HL-60 (cell line): ENCODE measurements around the gene ASGR1.

Experiments
- POLR2AphosphoS5 ChIP-seq: IDR thresholded peaks from 2 replicates; pipeline ENCODE4 v1.6.1; 2012; ENCODE audit warnings: low read depth
- TF ChIP-seq, protein P1 (sequence below): IDR thresholded peaks from one replicate; pipeline ENCODE4 v1.5.1; 2011; ENCODE audit warnings: low read length, control low read depth, inconsistent platforms; ENCODE audit not compliant: insufficient read depth
- TF ChIP-seq, protein P2 (sequence below): IDR thresholded peaks from 2 replicates; pipeline ENCODE4 v1.6.1; 2012; ENCODE audit warnings: low read depth; ENCODE audit not compliant: insufficient replicate concordance

DNA sequence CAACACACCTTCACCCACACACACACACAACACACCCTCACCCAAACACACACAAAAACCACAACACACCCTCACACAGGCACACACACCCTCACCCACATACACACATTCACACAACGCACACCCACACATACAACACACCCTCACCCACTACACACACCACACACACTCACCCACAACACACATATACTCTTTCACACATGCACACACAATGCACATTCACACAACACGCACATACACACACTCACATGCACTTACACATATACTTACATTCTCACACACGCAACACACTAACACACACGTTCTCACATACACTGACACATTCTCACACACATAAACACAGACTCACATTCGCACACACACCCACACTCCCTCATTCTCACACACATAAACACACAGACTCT lies 3.8 kb downstream of the ASGR1 start:
- TF ChIP-seq, protein P1, sequence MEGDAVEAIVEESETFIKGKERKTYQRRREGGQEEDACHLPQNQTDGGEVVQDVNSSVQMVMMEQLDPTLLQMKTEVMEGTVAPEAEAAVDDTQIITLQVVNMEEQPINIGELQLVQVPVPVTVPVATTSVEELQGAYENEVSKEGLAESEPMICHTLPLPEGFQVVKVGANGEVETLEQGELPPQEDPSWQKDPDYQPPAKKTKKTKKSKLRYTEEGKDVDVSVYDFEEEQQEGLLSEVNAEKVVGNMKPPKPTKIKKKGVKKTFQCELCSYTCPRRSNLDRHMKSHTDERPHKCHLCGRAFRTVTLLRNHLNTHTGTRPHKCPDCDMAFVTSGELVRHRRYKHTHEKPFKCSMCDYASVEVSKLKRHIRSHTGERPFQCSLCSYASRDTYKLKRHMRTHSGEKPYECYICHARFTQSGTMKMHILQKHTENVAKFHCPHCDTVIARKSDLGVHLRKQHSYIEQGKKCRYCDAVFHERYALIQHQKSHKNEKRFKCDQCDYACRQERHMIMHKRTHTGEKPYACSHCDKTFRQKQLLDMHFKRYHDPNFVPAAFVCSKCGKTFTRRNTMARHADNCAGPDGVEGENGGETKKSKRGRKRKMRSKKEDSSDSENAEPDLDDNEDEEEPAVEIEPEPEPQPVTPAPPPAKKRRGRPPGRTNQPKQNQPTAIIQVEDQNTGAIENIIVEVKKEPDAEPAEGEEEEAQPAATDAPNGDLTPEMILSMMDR, result no peak
- TF ChIP-seq, protein P2, sequence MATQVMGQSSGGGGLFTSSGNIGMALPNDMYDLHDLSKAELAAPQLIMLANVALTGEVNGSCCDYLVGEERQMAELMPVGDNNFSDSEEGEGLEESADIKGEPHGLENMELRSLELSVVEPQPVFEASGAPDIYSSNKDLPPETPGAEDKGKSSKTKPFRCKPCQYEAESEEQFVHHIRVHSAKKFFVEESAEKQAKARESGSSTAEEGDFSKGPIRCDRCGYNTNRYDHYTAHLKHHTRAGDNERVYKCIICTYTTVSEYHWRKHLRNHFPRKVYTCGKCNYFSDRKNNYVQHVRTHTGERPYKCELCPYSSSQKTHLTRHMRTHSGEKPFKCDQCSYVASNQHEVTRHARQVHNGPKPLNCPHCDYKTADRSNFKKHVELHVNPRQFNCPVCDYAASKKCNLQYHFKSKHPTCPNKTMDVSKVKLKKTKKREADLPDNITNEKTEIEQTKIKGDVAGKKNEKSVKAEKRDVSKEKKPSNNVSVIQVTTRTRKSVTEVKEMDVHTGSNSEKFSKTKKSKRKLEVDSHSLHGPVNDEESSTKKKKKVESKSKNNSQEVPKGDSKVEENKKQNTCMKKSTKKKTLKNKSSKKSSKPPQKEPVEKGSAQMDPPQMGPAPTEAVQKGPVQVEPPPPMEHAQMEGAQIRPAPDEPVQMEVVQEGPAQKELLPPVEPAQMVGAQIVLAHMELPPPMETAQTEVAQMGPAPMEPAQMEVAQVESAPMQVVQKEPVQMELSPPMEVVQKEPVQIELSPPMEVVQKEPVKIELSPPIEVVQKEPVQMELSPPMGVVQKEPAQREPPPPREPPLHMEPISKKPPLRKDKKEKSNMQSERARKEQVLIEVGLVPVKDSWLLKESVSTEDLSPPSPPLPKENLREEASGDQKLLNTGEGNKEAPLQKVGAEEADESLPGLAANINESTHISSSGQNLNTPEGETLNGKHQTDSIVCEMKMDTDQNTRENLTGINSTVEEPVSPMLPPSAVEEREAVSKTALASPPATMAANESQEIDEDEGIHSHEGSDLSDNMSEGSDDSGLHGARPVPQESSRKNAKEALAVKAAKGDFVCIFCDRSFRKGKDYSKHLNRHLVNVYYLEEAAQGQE, result no peak
- TF ChIP-seq POLR2AphosphoS5, result no peak
